NCI-H1092 (cell line): Measurements from ENCODE around the gene TRPV4.
"Not testable (repeated sequence)": the region's sequence is repeated elsewhere in the genome, so short reads cannot be mapped to it uniquely, and the experiment has no call there.

Experiments
- DNase-seq: peaks from one replicate; lab custom pipeline; 2025; lab: John Stamatoyannopoulos, UW

TRPV4 gene

DNA sequence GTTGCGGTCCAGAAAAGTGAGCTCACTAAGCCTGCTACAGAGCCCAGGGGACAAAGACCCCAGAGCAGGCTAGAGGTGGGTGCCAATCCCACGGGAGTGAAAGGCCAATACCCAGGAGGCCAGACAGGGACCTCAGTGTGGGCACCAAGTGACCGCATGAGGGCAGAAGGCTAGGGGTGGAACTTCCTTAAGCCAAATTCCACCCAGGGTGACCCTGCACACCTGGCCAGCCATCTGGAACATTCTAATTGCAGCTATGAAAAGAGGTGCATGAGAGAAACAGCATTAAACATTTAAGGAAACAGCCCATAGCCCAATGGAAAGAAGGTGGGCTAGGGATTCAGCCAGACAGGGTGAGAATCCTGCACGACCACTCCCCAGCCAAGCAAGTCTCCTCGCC lies 27.8 kb upstream of the TRPV4 start:
- DNase-seq, result no peak

DNA sequence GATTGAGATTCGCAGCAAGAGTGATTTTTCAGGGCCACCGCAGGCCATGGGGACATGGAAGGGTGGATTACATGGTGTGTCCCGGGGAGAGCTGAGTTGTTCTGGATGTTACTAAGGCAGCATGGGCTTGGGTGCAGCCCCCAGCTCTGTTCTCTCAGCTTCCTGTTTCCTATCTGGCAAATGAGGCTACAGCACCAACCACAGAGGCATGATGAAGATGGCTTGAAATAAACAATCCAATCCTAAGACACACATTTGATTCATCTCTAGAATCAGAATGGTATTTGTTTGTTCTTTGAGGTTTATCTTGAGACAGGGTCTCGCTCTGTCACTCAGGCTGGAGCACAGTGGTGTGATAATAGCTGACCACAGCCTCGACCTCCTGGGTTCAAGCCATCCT lies 25.6 kb upstream of the TRPV4 start:
- DNase-seq, result no peak

DNA sequence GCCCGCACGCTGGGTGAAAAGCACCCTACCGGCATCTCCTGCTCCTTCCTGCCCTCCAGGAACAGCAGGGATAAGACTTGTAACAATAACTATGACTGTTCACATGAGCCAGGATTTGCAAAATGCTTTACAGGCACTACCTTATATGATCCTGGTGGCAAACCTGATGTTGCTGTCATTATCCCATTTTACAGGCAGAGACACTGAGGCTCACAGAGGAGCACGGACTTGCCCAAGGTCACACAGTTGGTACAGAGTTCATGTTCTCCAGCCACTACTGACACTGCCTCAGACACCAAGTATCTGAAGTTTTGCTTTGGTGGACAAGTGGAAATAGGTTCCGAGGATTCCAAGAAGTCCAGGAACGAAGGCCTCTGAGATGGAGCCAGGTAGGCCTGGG lies 24.5 kb upstream of the TRPV4 start:
- DNase-seq, result no peak

DNA sequence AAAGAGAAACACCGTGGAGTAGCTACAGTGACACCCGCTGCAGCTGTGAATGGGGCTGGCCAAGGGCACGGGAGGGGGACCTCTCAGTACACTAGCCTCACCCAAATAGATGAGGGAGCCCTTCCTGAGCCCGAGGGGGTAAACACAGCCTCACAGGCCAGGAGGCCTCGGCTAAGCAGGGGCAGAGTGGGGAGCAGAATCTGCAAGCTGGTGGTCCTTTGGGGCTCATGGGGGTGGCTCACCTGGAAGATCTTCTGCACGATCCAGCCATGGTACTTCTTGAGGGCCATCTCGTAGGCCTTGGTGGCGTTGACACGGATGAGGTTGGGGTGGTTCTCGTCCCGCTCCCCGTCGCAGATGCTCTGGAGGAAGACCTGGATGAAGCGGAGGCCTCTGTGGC lies 22.2 kb upstream of the TRPV4 start:
- no peak for DNase-seq

DNA sequence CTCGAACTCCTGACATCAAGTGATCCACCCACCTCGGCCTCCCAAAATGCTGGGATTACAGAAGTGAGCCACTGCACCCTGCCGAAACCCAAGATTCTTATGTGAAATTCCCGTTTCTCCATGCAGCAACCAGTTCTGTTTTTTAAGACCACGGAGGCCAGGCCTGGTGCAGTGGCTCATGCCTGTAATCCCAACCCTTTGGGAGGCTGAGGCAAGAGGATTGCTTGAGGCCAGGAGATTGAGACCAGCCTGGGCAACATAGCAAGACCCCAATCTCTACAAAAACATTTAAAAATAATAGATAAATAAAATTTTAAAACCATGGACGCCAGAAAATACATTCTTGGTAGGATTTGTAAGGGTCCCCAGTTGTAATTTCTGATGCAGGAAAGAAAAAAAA lies 17.3 kb upstream of the TRPV4 start:
- DNase-seq, result not testable (repeated sequence)

DNA sequence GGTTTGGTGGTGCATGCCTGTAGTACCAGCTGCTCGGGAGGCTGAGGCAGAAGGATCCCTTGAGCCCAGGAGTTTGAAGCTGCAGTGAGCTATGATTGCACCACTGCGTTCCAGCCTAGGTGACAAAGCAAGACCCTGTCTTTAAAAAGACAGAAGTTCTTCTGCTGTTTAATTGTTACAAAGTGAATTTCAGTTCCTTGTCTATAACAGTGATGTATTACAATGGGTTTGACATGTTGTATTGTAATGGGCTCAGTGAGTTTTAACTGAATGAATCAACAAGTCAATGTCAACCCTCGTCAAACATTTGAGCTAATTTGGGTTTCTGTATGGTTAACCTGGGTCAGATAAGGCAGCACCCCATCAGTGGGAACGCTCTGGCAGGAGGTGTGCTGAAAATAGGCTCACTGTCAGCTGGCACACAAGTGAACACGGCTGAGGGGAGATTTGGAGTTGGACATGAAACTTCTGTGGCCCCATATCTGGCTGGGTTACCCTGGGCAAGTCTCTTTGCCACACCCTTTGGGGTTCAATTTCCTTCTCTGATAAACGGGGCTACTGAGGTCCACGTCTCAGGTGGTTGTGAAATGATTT lies 14.0 kb upstream of the TRPV4 start:
- DNase-seq, result no peak

DNA sequence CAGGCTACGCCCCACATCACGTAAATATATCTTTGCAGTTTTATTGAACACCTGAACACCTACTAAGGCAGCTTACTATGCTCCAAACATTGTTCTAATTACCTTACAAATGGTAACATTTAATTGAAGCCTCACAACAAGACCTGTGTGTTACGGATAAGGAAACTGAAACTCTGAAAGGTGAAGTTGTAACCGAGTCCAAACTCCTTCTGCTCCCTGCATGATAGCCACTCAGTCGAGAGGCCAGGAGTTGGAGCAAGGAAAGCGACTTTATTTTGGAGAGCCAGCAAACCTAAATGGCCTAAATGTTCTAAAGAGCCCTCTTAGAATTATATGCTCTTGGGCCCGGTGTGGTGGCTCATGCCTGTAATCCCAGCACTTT lies 12.6 kb upstream of the TRPV4 start:
- no peak for DNase-seq

DNA sequence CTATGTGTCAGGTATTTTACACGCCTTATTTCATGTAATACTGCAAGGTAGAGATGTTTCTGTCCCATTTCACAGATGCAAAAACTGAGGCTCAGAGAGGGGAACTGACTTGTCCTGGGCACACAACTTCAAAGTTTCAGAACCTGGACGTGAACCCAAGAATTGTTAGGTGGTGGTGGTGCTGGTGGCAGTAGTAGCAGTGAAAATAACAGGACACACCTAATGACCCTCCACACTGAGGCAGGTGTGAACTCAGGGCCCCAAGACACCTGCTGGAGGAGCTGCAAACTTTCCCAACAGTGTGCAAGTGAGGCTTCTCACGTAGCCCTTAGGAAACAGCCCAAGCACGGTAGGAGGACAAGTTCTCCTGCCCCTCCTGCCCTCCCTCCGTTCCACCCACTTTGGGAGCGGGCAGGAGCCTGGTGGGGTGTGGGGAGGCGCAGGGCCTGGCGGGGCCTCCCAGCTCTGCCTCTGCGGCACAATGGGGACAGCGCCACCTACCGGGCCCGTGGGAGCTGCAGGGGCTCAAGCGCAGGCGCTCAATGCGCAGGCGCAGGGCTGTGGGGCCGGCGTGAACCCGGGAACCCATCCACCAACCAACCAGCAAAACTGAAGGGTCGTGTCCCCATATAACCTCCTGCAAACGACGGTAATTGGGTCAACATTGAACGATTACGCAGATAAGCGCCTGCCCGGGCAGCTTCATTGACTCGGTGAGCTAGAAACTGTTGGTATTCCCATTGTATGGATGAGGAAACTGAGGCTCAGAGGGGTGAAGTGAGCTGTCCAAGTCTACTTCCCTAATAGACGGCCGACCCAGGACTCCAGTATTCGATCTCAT lies 12.0 kb upstream of the TRPV4 start:
- peak; percentile 38 for DNase-seq

DNA sequence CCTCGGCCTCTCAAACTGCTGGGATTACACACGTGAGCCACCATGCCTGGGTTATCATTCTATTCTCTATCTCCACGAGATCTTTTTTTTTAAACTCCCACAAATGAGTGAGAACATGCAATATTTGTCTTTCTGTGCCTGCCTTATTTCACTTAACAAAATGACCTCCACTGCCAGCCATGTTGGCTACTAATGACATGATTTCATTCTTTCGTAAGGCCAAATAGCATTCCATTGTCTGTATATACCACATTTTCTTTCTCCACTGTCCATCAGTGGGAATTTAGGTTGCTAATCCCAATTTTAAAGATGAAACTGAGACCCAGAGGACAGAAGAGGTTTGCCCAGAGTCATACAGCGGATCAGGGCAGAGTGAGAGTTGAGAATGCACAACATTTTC lies 10.9 kb upstream of the TRPV4 start:
- no peak for DNase-seq

DNA sequence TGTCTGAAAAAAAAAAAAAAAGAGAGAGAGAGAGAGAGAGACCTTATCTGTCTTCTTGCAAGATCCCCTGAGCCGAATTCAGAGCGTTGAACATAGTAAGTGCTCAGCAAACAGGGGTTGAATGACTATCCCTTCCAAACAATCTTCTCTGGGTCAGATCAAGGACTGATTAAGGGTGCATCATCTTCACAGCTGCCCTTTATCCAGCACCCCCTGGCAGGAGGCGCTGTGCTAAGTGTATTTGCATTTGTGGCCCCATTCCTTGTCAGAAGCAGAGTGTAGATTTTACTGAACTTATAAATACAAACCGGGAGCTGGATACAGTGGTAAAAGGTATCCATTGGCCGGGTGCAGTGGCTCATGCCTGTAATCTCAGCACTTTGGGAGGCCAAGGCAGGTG lies 8.8 kb upstream of the TRPV4 start:
- DNase-seq, result no peak

DNA sequence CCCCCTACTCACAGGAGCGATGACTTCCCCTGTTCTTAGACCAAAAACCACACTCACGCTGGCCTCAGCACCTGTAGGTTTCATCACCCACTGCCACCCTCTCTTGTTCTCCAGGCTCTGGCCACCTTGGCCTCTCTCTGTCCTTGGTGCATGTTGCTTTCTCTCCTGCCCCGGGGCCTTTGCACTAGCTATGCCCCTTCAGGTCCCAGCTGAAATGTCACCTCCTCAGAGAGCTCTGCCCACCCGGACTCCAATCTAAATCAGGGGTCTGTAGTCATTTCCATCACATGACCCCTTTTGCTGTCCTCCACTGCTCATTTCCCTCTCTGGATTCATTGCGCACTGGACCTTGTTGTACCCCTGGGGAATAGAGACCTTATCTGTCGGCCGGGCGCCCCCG lies 8.2 kb upstream of the TRPV4 start:
- no peak for DNase-seq

DNA sequence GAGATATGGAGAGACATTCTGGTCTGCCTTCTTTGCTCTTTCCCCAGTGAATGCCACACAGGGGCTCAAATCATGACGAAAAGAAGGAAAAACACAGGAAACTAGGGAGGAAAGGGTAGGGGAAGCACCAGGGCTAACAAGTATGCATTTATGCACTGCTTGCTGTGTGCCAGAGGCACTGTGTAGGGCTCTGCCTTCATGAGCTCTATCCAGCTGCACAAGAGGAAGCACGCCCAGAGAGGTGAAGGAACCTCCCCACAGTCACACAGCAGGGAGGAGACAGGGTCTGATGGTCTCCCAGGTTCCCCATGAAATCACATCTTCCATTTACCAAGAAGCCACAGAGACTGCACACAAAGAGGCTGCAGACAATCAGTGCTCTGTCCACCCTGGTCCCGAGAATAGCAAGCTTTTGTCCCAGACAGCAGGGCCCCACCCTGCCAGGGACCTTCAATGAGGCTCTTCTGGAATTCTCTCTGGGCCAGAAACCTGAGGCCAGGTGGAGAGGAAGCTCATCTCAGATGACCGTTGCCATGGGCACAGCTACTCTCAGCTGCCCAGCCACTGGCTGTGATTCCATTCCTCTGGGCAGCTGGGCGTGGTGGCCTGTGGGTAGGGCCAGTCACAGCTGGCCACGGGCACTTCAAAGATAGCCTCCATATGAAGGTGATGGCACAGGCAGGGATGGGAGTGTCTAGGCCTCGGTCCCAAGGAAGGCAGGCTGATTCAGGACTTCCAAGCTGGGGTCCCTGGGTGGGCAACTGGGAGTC lies 7.3 kb upstream of the TRPV4 start:
- no peak for DNase-seq

DNA sequence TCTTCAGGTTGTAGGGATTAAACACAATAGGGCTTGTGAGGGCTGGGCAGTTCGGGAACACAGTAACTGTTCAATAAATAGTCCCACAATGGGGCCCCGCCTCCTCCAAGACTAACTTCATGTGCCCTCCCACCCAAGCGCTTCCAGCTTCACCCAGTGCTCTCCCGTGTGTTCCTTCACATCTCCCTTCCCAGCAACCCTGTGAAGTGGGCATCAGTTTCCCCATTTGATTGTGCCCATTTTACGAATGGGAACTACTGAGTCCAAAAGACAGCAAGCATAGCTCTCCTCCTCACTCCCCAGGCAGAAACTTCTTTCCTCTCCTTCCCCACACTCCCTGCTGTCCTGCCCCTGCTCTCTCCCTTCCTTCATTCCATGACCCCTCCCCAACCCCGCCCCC lies 6.2 kb upstream of the TRPV4 start:
- no peak for DNase-seq

DNA sequence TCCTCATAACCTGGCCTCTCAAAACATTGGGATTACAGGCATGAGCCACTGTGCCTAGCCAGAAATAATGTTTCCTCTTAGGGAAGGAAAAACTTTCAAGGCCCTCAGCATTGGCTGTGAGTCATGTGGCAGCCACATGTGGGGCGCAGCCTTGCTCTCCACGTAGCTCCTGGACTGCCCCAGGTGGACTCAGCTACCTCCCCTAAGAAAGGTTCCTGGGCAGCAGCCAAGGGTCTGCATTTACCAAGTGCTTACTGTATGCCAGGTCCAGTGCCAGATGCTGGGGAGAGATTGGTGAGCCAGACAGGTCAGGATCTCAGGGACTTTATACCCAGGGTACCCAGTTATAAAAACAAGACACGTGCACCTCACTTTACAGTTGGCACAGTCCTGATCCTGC lies 3.7 kb upstream of the TRPV4 start:
- no peak for DNase-seq

DNA sequence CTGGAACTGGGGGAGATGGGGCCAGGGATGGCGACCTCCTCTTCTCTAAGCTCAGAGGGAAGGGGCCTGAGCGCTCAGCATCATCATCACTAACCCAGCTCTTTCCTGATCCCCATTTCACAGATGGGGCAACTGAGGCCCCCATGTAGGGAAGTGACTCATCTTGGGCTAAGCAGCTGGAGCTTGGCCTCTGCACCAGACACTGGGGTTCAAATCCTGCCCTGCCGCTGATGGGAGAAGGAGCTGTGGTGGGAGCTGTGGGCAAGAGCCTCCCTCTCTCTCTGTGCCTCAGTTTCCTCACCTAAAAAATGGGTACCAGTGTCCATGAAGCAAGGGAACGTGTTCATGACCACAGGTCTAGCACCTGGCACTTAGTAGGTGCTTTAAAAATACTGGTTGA lies 2.6 kb upstream of the TRPV4 start:
- DNase-seq, result no peak

DNA sequence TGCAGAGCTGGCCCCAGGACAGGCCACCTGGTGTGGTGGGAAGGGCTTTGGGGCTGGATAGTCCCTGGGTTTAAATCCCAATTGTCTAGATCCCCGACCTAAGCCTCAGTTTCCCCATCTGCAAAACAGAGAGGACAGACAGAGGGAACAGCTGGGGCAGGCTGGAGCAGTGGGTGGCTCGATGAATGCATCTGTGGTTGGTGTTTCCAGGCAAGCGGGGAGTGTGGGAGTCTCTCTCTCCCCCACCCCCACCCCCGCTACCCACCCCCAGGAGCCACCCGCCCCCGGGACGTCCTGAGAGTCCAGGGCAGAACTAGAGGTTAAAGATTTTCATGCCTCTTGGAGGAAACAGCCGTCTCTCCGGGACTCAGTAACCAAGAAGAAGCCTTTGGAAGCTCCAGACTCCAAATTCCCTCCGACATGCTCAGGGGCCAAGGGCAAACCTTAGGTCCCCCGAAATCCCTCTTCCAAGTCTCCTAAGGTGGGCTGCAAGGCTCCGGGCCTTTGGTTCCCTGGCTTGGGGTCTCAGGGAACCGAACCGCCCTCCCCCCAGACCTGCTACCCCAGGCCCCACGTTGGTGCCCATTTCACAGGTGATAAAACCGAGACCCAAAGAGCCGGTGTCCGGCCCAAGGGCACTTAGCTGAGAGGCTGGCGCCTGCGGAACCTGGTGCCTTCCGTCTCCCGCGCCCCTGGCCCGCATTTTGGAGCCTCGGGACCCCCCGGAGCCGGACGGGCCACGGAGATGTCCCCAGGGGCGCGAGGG lies 474 bp downstream of the TRPV4 start:
- DNase-seq, result no peak

DNA sequence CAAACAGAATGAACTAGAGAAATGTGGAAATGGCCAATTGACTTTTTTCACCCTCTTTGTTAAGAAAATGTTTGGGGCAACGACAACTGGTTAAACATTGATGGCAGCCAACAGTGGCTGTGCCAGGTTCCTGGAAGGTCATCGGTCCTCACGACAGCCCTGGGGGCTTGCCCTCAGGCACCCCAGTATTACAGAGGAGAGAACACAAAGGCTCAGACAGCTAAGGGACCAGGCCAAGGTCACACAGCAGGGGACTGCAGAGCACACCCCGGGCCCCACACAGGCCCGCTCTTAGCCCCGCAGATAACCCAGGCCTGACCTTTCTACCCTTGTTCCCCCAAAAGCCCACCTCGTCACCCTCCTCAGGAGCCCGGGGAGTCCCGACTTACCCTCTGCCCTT lies 1.3 kb downstream of the TRPV4 start:
- no peak for DNase-seq

DNA sequence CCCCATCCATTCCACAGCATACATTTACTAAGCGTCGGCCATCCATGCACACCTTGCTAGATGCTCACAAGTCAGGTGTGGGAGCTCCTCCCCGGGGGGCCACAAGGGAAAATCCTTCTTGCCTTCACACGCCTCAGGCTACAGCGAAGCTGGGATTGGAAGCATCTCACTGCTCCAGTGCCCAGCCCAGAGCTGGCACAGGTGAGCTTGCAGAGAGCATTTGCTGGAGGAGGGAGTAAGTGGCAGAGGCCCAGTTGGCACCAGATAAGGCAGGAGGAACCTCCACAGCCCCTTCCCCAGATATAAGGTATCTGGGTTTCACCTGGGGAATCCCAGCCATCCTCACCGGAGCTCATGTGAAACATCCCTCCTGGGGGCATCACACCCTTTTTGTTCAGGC lies 1.8 kb downstream of the TRPV4 start:
- no peak for DNase-seq

DNA sequence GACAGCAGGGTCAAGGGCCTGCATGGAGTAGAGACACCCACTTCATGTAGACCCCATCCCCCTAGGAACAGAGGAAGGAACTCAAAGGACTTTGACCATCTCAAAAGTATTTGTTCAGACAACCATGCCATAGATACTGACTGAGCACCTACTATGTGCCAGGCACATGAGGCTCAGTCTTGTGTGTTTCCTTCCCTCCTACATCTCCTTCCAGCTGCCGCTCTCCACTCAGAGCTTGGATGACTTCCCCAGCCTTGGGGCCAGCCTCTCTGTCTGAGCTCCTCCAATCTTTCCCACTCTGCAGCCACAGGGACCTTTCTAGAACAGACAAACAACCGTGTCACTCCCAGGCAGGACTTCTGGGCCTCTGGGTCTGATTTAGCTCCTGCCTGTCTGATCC lies 2.5 kb downstream of the TRPV4 start:
- no peak for DNase-seq

DNA sequence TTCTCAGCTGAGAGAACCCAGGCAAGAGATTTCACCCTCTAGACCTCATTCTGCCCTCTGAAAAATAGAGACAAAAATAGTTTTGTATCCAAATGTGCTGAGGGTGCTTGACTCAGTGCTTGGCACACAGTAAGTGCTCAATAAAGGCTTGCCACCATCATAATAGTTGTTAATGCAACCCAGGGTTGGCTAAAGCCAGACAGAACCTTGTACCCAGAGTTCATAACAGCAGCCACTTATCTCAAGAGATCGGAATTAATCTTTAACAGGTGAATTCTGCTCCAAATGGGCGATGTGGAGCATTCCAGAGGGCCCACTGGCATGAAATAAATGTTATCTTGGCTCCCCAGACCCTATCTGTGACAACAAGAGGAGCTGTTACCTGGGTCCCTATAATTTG lies 2.9 kb downstream of the TRPV4 start:
- no peak for DNase-seq

DNA sequence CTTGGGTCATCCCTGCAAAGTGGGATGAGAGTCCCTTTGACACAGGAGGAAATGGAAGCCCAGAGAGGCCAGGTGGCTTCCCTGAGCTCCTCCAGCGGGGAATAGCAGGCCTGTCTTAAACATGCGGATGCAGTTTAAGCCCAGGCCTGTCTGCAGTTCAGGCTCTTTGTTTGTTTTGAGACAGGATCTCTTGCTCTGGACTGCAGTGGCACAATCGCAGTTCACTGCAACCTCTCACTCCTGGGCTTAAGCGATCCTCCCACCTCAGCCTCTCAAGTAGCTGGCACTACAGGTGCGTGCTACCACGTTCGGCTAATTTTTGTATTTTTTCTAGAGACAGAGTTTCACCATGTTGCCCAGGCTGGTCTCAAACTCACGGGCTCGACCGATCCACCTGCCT lies 3.5 kb downstream of the TRPV4 start:
- DNase-seq, result no peak

DNA sequence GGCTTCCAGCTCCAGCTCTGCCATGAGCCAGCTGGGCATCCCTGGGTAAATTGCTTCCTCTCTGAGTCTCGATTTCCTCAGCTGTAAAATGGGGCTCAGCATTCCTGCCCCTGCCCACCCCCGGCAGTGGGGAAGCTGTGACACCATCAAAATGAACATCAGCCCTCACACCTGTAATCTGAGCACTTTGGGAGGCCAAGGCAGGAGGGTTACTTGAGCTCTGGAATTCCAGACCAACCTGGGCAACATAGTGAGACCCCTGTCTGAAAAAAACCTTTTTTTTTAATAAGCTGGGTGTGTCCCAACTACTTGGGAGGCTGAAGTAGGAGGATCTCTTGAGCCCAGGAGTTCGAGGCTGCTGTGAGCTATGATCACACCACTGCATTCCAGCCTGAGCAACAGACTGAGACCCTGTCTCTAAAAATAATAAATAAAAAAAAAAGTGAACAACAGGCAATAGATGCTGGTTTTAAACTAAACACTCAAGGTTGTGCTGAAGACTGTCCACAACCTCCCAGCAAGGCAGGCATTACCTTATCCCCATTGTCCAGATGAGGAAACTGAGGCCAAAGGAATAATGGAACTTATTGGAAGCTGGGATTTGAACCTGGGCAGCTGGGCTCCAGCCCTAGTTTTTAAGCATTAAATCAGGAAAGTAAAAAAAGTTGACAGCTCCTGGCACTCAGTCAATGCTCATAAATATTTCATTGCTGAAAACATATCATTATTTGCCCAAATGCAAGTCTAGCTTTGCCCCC lies 4.3 kb downstream of the TRPV4 start:
- DNase-seq, result no peak
